ENCODE data around the gene MDC1. TPM values are rescaled to one million over a fixed set of nuclear protein-coding genes. Genes with fewer than 3 reads are reported as not detected.

Gene MDC1
- polyA plus RNA-seq, 1 of the 3 experiments (the other 2 are of a cell fraction), result 10.4 TPM

- Histone ChIP-seq H3K27me3 (ENCODE audit: insufficient read depth) (no peaks in the 10 kb centered on the region), H3K36me3 (replicated peaks in 1 of 2; ENCODE audit: control insufficient read depth in 1 of 2, insufficient read depth in 2 of 2, low read length in 1 of 2) (peaks cover 39 to 59% of the 10 kb centered on the region in 2 experiments), H4K20me1 (ENCODE audit: insufficient read depth) (no peaks in the 10 kb centered on the region), H3K4me1 (ENCODE audit: control insufficient read depth in 1 of 2, insufficient read depth in 2 of 2, low read depth in 1 of 2, low read length in 1 of 2) (no peaks in the 10 kb centered on the region), H3K9ac (no peak overlapping the region), H3K79me2 (ENCODE audit: insufficient read depth) (no peaks in the 10 kb centered on the region), H2AFZ (ENCODE audit: low read depth) (no peak overlapping the region), H3K4me3 (ENCODE audit: low read depth in 2 of 2, low read length in 1 of 2) (no peak overlapping the region), H3K9me3 (no peaks in the 10 kb centered on the region), H3K9me2 (no peaks in the 10 kb centered on the region), H3K4me2 (no peak overlapping the region), H3F3A (replicated peaks; ENCODE audit: insufficient read depth) (peaks cover 4% of the 10 kb centered on the region), H3K27ac (ENCODE audit: low read depth in 2 of 2, low read length in 1 of 2) (no peak overlapping the region)
- CTCF ChIA-PET, result interaction anchor here (2.0 kb wide), 1 partner anchor 23 kb away, joined by 7 read pairs; no protein-coding TSS in a partner anchor
- WGBS (ENCODE audit: low lambda C conversion rate), result 97% methylated on average over 3 of the region's 3 CpGs
- POLR2A ChIA-PET, result interaction anchor here (1.2 kb wide), 1 partner anchor 25 kb away, joined by 3 read pairs; no protein-coding TSS in a partner anchor
- no peak for DNase-seq
- no peak for TF ChIP-seq RAD21 (IDR thresholded peaks at IDR 0.05; ENCODE audit: low read length)
These were observed 61.4 kb downstream of the MDC1 start for GRCh38 chr6:30655743-30656094.

DNA sequence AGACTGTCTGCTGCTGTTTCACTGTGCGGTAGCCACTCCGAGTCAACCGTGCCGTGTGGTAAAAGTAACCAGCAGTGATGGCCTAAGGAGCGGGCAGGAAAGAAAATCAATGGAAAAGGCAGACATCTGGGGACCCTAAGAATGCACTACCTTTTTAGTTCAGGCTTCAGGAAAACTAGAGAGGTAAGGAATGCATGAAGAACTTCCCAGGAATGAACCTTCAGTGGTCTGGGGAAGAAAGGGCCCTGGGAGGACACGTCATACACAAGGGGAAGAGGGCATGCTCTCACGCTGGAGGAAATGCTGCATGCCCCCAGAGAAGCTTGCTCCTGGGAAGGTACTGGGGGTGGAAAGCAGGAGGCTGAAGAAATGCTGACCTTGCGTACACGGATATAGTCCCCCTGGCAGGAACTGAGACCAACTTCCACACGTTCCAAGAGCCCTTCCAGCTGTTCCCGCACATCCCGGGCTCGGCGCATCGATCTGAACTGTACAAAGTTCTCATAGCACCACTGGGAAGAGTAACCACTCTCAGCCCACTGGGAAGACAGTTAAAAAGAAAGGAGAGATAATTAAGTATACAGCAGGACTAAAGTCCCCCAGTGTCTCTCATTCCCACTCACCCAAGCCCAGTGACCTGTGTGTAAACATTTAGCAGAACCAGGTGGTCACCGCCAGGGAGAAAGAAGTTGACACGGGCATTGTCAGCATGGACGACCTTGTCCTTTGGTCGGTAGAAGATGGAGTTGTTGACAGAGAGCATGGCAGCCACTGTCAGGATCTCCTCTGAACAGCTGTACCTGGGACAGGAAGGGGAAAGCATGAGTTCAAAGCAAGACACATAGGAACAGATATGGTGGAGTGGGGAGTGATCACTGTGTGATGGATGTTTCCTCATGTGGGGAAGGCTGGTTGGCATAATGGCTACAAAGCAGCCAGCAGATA, 62.0 kb downstream of the MDC1 start:
- no peaks in the 10 kb centered on the region for H3K4me1 ChIP-seq (ENCODE audit: control insufficient read depth in 1 of 2, insufficient read depth in 2 of 2, low read depth in 1 of 2, low read length in 1 of 2)
- H3K79me2 ChIP-seq (ENCODE audit: insufficient read depth), result no peaks in the 10 kb centered on the region; the same call in 1 of the 2 replicates
- H3K9me3 ChIP-seq, result no peaks in the 10 kb centered on the region
- no peak overlapping the region for H3K4me2 ChIP-seq
- CTCF ChIA-PET, result interaction anchor here (1.2 to 2.0 kb wide), 2 partner anchors 24 to 68 kb away, joined by 3 to 7 read pairs; no protein-coding TSS in a partner anchor
- no peak for DNase-seq
- POLR2A ChIA-PET, result no interaction called here
- H3K4me3 ChIP-seq (ENCODE audit: low read depth in 2 of 2, low read length in 1 of 2), result no peak overlapping the region
- H4K20me1 ChIP-seq (ENCODE audit: insufficient read depth), result no peaks in the 10 kb centered on the region
- H3K36me3 ChIP-seq (replicated peaks in 1 of 2; ENCODE audit: control insufficient read depth in 1 of 2, insufficient read depth in 2 of 2, low read length in 1 of 2), result peaks cover 34 to 56% of the 10 kb centered on the region in 2 experiments
- no peaks in the 10 kb centered on the region for H3K27me3 ChIP-seq (ENCODE audit: insufficient read depth)
- H3K9ac ChIP-seq, result no peak overlapping the region
- no peaks in the 10 kb centered on the region for H3K9me2 ChIP-seq
- 94% methylated on average over 19 of the region's 19 CpGs for WGBS (ENCODE audit: low lambda C conversion rate)
- H2AFZ ChIP-seq (ENCODE audit: low read depth), result no peak overlapping the region
- H3F3A ChIP-seq (replicated peaks; ENCODE audit: insufficient read depth), result peaks cover 4% of the 10 kb centered on the region
- no peak overlapping the region for H3K27ac ChIP-seq (ENCODE audit: low read depth in 2 of 2, low read length in 1 of 2)
- no peak for TF ChIP-seq POLR2AphosphoS5 (IDR thresholded peaks at IDR 0.05; ENCODE audit: low read depth, low read length)
- TF ChIP-seq RAD21 (IDR thresholded peaks at IDR 0.05; ENCODE audit: low read length), result no peak
- TF ChIP-seq, protein P1, sequence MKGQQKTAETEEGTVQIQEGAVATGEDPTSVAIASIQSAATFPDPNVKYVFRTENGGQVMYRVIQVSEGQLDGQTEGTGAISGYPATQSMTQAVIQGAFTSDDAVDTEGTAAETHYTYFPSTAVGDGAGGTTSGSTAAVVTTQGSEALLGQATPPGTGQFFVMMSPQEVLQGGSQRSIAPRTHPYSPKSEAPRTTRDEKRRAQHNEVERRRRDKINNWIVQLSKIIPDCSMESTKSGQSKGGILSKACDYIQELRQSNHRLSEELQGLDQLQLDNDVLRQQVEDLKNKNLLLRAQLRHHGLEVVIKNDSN (IDR thresholded peaks at IDR 0.05; ENCODE audit: borderline replicate concordance, low read depth), result no peak
- TF ChIP-seq EP300 (IDR thresholded peaks at IDR 0.05; ENCODE audit: borderline replicate concordance in 1 of 2, low read depth in 1 of 2, low read length in 1 of 2), result no peak

DNA sequence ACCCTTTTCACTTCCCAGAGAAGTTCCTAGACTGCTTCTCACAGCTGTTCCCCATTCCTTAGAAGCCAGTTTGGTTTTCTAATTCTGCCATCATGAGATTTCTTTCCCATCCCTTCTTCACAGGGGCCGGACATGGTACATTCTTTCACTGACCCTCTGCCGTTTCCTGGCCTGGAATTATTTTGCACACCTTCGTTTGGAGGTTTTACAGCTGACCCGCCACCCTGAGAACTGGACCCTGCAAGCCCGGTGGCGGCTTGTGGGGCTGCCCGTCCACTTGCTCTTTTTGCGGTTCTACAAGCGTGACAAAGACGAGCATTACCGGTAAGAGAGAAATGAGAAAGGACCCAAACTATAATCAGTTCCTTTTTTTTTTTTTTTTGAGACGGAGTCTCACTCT, 65.9 kb downstream of the MDC1 start:
- H2AFZ ChIP-seq (ENCODE audit: low read depth), result no peak overlapping the region
- peaks cover 0 to 6% of the 10 kb centered on the region in 2 experiments; a peak in 2 of 4 replicates for H3K4me1 ChIP-seq (ENCODE audit: control insufficient read depth in 1 of 2, insufficient read depth in 2 of 2, low read depth in 1 of 2, low read length in 1 of 2)
- H3F3A ChIP-seq (replicated peaks; ENCODE audit: insufficient read depth), result peaks cover 9% of the 10 kb centered on the region
- ChIA-PET CTCF (interaction anchor here (0.9 to 2.6 kb wide), 3 partner anchors 22 to 80 kb away, joined by 3 to 8 read pairs (median 7); partner anchors contain the start of gene DHX16), POLR2A (interaction anchor here (1.4 kb wide), 1 partner anchor 10 kb away, joined by 3 read pairs; no protein-coding TSS in a partner anchor)
- no peak for DNase-seq
- no peaks in the 10 kb centered on the region for H3K9me2 ChIP-seq
- H3K9ac ChIP-seq, result no peak overlapping the region
- no peaks in the 10 kb centered on the region for H3K9me3 ChIP-seq
- no peak overlapping the region for H3K27ac ChIP-seq (ENCODE audit: low read depth in 2 of 2, low read length in 1 of 2)
- no peaks in the 10 kb centered on the region for H3K27me3 ChIP-seq (ENCODE audit: insufficient read depth)
- no peaks in the 10 kb centered on the region for H4K20me1 ChIP-seq (ENCODE audit: insufficient read depth)
- H3K4me3 ChIP-seq (ENCODE audit: low read depth in 2 of 2, low read length in 1 of 2), result no peak overlapping the region
- peaks cover 23 to 32% of the 10 kb centered on the region in 2 experiments for H3K36me3 ChIP-seq (replicated peaks in 1 of 2; ENCODE audit: control insufficient read depth in 1 of 2, insufficient read depth in 2 of 2, low read length in 1 of 2)
- 94% methylated on average over 12 of the region's 12 CpGs for WGBS (ENCODE audit: low lambda C conversion rate)
- peaks cover 25% of the 10 kb centered on the region; the same call in 1 of the 2 replicates for H3K79me2 ChIP-seq (ENCODE audit: insufficient read depth)
- H3K4me2 ChIP-seq, result no peak overlapping the region
- no peak for TF ChIP-seq CTCF (IDR thresholded peaks at IDR 0.05)
- TF ChIP-seq NFIC (IDR thresholded peaks at IDR 0.05; ENCODE audit: borderline replicate concordance), result no peak
- TF ChIP-seq USF2 (IDR thresholded peaks at IDR 0.05; ENCODE audit: borderline replicate concordance, low read depth, low read length), result no peak
- TF ChIP-seq, protein P2, sequence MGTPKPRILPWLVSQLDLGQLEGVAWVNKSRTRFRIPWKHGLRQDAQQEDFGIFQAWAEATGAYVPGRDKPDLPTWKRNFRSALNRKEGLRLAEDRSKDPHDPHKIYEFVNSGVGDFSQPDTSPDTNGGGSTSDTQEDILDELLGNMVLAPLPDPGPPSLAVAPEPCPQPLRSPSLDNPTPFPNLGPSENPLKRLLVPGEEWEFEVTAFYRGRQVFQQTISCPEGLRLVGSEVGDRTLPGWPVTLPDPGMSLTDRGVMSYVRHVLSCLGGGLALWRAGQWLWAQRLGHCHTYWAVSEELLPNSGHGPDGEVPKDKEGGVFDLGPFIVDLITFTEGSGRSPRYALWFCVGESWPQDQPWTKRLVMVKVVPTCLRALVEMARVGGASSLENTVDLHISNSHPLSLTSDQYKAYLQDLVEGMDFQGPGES (IDR thresholded peaks at IDR 0.05; ENCODE audit: low read depth, low read length), result no peak
- TF ChIP-seq, protein P3, sequence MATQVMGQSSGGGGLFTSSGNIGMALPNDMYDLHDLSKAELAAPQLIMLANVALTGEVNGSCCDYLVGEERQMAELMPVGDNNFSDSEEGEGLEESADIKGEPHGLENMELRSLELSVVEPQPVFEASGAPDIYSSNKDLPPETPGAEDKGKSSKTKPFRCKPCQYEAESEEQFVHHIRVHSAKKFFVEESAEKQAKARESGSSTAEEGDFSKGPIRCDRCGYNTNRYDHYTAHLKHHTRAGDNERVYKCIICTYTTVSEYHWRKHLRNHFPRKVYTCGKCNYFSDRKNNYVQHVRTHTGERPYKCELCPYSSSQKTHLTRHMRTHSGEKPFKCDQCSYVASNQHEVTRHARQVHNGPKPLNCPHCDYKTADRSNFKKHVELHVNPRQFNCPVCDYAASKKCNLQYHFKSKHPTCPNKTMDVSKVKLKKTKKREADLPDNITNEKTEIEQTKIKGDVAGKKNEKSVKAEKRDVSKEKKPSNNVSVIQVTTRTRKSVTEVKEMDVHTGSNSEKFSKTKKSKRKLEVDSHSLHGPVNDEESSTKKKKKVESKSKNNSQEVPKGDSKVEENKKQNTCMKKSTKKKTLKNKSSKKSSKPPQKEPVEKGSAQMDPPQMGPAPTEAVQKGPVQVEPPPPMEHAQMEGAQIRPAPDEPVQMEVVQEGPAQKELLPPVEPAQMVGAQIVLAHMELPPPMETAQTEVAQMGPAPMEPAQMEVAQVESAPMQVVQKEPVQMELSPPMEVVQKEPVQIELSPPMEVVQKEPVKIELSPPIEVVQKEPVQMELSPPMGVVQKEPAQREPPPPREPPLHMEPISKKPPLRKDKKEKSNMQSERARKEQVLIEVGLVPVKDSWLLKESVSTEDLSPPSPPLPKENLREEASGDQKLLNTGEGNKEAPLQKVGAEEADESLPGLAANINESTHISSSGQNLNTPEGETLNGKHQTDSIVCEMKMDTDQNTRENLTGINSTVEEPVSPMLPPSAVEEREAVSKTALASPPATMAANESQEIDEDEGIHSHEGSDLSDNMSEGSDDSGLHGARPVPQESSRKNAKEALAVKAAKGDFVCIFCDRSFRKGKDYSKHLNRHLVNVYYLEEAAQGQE (IDR thresholded peaks at IDR 0.05; ENCODE audit: low read depth, low read length), result no peak

Data from SK-N-SH (cell line).